ENCODE results near the gene KRT71.

Gene KRT71

GRCh38 chr12:52529846-52530245 is 23.1 kb downstream of the KRT71 start:
- DNase-seq (ENCODE audit: extremely low read depth, insufficient read length), result no peak
- no peak for TF ChIP-seq CTCF (IDR thresholded peaks at IDR 0.05; ENCODE audit: insufficient read depth, low read length, poor library complexity, severe bottlenecking)
- no peak overlapping the region for H3K4me3 ChIP-seq (replicated peaks; ENCODE audit: low read depth, low read length)
- no peaks in the 10 kb centered on the region for H3K36me3 ChIP-seq (ENCODE audit: control insufficient read depth, insufficient read depth, low read length)
- no peaks in the 10 kb centered on the region; the same call in 1 of the 2 replicates for H3K27me3 ChIP-seq (replicated peaks; ENCODE audit: control insufficient read depth, insufficient read depth, low read length)

DNA sequence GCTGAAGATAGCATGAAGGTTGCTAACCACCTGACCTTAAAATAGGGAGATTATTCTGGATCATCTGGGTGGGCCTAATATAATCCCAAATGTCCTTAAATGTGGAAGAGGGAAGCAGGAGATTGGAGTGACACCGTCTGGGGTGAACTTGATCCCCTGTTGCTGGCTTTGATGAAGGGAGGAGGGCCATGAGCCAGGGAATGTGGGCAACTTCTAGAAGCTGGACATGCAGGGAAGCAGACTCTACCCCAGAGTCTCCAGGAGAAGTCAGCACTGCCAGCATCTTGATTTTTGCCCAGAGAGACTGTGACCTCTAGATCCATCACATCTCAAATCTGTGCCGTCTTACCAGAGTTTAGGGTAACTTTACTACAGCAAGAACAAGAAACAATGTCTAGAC is 23.5 kb downstream of the KRT71 start:
- no peak overlapping the region for H3K4me3 ChIP-seq (replicated peaks; ENCODE audit: low read depth, low read length)
- H3K27me3 ChIP-seq (replicated peaks; ENCODE audit: control insufficient read depth, insufficient read depth, low read length), result no peaks in the 10 kb centered on the region; the same call in 1 of the 2 replicates
- no peaks in the 10 kb centered on the region for H3K36me3 ChIP-seq (ENCODE audit: control insufficient read depth, insufficient read depth, low read length)
- no peak for DNase-seq (ENCODE audit: extremely low read depth, insufficient read length)
- TF ChIP-seq CTCF (IDR thresholded peaks at IDR 0.05; ENCODE audit: insufficient read depth, low read length, poor library complexity, severe bottlenecking), result no peak

GRCh38 chr12:52528641-52529143 is 24.3 kb downstream of the KRT71 start:
- no peak for DNase-seq (ENCODE audit: extremely low read depth, insufficient read length)
- no peak for TF ChIP-seq CTCF (IDR thresholded peaks at IDR 0.05; ENCODE audit: insufficient read depth, low read length, poor library complexity, severe bottlenecking)
- H3K36me3 ChIP-seq (ENCODE audit: control insufficient read depth, insufficient read depth, low read length), result no peaks in the 10 kb centered on the region
- H3K27me3 ChIP-seq (replicated peaks; ENCODE audit: control insufficient read depth, insufficient read depth, low read length), result no peaks in the 10 kb centered on the region; the same call in 1 of the 2 replicates
- no peak overlapping the region for H3K4me3 ChIP-seq (replicated peaks; ENCODE audit: low read depth, low read length)

- Histone ChIP-seq H3K36me3 (ENCODE audit: control insufficient read depth, insufficient read depth, low read length) (no peaks in the 10 kb centered on the region), H3K4me3 (replicated peaks; ENCODE audit: low read depth, low read length) (no peak overlapping the region), H3K27me3 (replicated peaks; ENCODE audit: control insufficient read depth, insufficient read depth, low read length) (no peaks in the 10 kb centered on the region; the same call in 1 of the 2 replicates)
- no peak for TF ChIP-seq CTCF (IDR thresholded peaks at IDR 0.05; ENCODE audit: insufficient read depth, low read length, poor library complexity, severe bottlenecking)
- DNase-seq (ENCODE audit: extremely low read depth, insufficient read length), result no peak
Observed at GRCh38 chr12:52527121-52527800, 25.7 kb downstream of the KRT71 start.

- Histone ChIP-seq H3K36me3 (ENCODE audit: control insufficient read depth, insufficient read depth, low read length) (no peaks in the 10 kb centered on the region), H3K27me3 (replicated peaks; ENCODE audit: control insufficient read depth, insufficient read depth, low read length) (no peaks in the 10 kb centered on the region; the same call in 1 of the 2 replicates), H3K4me3 (replicated peaks; ENCODE audit: low read depth, low read length) (no peak overlapping the region)
- TF ChIP-seq CTCF (IDR thresholded peaks at IDR 0.05; ENCODE audit: insufficient read depth, low read length, poor library complexity, severe bottlenecking), result no peak
- DNase-seq (ENCODE audit: extremely low read depth, insufficient read length), result no peak
Observed at GRCh38 chr12:52526511-52526951, 26.4 kb downstream of the KRT71 start.

Data from GM06990 (cell line).